ENCODE measurements around the gene CEP85.
"Not testable (repeated sequence)": the region's sequence is repeated elsewhere in the genome, so short reads cannot be mapped to it uniquely, and the experiment has no call there.

The CEP85 gene

DNA sequence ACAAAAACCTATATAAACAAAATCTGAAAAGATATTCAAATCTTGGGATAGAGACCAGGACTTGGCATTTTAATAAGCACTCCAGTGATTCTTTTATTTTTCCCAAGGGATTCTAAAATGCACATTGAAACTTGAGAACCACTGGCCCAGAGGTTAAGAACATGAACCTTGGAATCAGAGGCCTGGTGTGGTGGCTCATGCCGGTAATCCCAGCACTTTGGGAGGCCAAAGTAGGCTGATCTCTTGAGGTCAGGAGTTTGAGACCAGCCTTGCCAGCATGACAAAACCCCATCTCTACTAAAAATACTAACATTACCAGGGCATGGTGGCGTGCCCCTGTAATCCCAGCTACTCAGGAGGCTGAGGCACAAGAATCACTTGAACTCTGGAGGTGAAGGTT lies 12.9 kb upstream of the CEP85 start:
- DNase-seq (ENCODE audit: low read depth in 2 of 2): no peak

DNA sequence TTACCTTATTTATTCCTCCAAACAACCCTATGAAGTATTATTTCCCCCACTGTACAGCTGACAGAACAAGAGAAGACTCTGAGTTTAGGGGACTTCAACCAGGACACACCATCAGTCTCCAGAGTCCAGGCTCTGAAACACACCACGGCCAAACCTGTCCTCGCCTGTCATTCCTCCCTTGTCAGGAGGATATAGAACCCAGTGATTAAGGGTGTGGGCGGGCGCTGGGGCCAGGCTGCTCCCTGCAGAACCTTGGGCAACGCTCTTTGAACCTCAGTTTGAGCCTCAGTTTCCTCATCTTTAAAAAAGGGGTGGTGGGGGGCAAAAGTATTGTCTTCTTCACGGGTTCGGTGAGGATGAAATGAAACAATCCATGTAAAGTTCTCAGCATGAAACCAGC lies 9.4 kb upstream of the CEP85 start:
- DNase-seq (ENCODE audit: low read depth in 2 of 2): no peak

DNA sequence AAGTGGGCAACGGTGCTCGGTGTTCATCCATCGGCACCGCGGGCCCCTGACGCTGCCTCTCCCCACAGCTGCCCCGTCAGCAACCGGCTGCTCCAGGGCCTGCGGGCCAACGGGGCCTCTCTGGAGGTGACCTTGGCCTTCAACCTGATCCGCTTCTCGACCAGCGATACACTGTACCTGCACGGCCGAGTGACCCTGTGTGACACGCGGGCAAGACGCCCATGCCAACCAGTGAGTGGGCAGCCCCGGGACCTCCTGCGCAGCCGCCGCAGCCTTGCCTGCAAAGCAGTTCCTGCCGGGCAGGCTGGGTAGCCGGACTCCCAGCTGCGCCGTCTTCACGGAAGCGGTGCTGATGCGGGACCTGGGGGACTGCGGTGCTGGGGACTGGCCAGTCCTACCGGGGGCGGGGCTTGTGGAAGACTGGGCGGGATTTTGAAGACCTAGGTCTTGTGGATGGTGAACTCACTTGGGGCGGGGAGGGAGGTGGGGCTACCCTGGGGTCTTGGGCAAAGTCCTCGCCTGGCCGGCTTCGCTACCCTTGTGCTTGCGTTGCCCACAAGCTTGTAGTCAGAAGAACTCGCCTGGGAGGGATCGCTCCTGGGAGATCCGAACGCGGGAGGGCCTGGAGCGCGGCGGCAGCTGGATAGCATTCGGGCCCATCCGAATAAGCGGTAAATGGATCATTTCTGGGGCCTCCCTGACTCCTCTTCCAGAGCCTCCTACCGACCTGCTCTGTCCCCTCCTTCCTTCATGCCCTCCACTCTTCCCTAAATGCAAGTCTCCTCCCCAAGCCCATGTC lies 8.8 kb upstream of the CEP85 start:
- DNase-seq (ENCODE audit: low read depth in 2 of 2): peak in 1 of 2 donors; percentile 47

DNA sequence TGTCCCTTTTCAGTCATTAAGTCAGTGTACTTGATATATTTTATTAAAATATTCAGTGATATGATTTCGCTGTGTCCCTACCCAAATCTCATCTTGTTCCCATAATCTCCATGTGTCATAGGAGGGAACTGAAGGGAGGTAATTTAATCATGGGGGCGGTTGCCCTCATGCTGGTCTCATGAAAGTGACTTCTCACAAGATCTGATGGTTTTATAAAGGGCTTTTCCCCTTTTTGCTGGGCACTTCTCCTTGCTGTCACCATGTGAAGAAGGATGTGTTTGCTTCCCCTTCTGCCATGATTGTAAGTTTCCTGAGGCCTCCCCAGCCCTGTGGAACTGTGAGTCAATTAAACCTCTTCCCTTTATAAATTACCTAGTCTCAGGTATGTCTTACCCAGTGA lies 3.3 kb upstream of the CEP85 start:
- not testable (repeated sequence) for DNase-seq (ENCODE audit: low read depth in 2 of 2)

DNA sequence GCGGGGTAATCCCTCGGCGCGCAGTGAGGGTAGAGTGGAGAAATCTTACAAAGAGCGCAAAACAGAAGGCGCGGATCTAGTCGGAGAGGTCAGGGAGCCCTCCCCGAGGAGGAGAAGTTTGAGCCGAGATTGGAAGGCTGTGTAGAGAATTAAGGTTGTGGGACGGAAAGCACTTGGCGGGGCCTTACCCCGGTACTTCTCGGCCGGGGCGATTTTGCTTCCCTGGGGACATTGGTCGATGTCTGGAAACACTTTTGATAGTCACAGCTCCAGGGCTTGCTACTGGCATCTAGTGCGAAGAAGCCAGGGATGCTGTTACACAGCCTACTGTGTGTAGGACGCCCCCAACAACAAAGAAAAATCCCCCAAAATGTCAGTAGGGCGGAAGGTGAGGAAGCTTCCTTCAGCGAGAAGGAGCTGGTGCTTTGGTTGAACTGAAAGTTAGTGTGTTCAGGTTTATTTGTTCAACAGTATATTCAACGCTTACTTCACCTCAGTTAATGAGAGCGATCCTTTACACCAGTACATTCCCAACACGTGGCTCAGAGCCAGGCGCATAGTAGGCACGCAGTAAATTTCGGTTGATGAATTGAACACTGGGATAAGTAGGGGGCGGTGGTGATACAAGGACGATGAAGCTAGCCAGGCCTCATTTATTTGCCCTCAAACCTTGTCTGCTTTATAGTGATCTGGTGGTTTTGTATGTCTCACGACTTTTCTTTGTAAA lies 807 bp downstream of the CEP85 start:
- no peak for DNase-seq (ENCODE audit: low read depth in 2 of 2)

DNA sequence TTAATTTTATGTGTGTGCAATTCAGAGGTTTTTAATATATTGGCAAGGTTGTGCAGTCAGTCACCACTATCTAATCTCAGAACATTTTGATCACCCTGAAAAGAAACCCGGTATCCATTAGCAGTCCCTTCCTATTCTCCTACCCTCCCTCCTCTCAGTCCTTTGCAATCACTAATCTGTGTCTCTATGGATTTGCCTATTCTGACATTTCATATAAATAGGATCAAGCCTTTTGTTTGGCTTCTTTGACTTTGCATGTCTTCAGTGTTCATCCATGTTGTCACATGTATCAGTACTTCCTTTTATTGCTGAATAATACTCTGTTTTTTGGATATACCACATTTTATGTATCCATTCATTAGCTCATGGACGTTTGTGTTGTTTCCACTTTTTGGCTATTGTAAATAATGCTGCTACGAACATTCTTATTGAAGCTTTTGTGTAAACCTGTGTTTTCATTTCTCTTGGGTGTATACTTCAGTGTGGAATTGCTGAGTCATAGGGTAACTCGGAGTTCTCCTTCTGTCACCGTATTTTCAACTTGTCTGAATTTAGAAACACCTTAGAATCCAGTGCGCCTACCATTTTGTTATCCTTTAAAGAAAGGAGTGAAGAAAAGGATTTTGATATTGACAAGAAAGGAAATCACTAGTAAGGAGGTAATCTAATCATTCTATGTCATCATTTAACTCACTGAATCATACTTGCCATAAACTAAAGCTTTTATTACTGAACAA lies 3.4 kb downstream of the CEP85 start:
- no peak for DNase-seq (ENCODE audit: low read depth in 2 of 2)

DNA sequence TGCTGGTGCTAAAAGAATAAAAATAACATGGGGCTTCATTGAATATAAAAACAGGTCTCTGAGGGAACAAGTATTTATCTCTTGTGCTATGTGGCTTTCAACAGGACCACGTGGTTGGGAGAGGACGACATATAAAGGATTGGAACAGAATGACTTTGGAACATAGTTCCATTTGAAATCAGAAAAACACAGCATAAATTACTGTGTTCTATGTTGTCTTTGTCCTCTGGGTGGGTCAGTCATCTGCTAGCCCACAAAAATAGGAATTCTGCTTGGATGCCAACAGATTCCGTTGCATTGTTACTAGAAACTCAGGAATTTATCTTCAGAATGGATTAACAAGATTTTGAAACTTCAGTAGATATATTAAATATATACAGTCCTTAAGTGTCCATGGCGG lies 5.9 kb downstream of the CEP85 start:
- DNase-seq (ENCODE audit: low read depth in 2 of 2): no peak

DNA sequence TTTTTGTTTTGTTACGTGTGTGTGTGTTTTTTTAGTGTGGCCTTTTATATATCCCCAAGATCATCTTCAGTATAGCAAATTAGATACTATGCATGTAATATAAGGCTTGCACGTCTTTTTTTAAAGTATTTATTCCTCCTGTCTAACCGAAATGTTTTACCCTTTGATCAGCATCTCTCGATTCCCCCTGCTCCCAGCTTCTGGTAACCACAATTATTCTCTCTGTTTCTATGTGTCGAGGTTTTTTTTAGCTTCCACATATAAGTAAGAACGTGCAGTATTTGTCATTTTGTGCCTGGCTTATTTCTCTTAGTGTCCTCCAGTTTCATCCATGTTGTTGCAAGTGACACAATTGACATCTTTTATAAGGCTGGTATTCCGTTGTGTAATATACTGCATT lies 18.7 kb downstream of the CEP85 start:
- DNase-seq (ENCODE audit: low read depth in 2 of 2): no peak

DNA sequence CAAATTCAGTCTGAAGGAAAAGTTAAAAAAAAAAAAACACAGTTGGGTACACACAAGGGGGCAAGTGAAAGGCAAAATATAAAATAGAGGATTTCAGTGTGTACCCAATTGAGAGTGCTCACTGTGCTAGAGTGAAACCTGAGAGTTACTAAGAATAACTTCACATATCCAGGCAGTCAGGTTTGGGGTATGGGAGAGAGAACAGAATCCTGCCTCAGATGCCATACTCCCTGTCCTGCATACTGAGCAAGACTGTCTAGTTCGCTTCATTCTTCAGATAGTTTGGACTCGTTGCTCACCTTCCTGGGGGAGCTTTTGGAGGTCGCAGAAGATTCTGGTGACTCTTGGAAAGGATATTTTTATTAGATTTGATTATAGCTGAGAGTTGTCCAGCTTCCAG lies 20.4 kb downstream of the CEP85 start:
- DNase-seq (ENCODE audit: low read depth in 2 of 2): no peak

DNA sequence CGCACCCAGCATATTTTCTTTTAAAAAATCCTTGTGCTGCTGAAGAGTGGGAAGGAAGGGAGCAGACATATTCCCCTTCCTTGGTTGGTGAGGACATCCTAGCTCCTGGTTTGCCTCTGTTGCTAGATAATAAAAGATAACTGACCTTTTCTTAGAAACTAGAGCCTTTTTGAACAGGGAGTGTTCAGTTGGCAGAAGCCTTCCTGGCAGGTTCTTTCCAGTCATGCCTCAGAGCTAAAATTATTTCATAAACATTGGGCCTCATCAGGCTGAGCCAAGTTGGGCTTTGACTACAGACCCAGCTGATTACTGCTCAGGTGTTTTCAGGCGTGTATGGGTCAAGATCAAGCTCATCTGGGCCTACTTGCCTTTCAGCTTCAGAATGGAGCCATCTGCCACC lies 23.2 kb downstream of the CEP85 start:
- no peak for DNase-seq (ENCODE audit: low read depth in 2 of 2)

DNA sequence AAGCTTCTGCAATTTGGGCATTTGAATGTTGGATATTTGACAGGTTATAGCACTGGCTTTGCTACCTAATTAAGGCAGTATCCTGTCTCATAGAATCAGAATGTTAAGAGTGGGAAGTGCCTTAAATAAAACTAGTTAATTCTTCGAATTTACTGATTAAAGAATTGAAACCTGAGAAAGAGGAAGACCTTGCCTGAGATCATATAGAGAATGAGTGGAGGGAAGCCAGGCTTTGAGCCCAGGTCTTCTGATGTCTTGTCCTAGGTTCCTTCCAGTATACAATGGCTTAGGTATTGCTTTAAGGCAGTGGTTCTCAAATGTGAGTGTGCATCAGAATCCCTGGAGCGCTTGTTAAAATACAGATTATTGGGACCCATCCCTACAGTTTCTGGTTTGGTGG lies 25.0 kb downstream of the CEP85 start:
- DNase-seq (ENCODE audit: low read depth in 2 of 2): no peak

DNA sequence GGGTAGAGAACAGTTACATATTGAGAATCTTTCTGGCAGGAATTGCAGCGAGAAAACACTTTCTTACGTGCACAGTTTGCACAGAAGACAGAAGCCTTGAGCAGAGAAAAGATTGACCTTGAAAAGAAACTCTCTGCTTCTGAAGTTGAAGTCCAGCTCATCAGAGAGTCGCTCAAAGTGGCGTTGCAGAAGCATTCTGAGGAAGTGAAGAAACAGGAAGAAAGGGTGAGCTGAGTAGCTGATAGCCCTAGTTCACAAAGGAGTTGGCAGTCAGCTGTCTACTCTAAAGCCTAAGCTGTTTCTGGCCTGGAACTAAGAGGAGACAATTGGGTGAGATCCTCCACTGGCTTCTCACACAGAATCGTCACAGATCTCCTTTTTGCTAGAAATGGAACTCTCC lies 25.6 kb downstream of the CEP85 start:
- DNase-seq (ENCODE audit: low read depth in 2 of 2): no peak

DNA sequence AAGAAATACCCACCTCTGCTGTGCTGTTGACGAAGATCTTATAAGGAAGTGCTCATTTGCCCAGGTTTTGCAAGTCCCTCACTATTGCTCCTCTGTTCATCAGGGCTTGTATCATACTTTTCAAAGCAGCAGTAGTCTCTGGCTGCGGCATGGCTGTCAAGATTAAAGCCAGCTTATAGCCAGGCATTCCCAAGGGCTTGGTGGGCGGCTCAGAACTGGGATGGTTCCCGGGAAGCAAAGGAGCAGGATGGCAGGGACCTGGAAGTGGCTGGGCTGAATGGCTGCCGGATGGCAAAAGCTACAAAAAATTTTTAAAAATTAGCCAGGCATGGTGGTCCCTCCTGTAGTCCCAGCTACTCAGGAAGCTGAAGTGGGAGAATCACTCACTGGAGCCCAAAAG lies 29.2 kb downstream of the CEP85 start:
- DNase-seq (ENCODE audit: low read depth in 2 of 2): no peak

DNA sequence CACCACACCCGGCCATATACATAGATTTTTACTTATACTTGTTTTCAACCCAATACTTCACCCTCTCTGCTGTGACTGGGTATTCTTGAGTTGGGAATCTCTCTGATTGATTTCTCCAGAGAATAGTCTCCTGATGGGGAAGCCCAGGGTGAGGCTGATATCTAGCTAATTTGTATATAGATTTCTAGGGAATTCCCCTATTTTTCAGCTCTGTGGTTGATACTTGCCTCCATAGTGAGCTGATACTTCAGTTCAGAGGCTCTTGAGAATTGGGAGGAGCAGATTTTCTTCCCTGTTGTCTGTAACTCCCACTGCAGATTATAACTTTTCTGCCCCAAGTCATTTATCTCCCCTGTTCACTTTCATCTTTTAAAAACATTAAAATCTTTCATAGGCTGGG lies 31.4 kb downstream of the CEP85 start:
- no peak for DNase-seq (ENCODE audit: low read depth in 2 of 2)

DNA sequence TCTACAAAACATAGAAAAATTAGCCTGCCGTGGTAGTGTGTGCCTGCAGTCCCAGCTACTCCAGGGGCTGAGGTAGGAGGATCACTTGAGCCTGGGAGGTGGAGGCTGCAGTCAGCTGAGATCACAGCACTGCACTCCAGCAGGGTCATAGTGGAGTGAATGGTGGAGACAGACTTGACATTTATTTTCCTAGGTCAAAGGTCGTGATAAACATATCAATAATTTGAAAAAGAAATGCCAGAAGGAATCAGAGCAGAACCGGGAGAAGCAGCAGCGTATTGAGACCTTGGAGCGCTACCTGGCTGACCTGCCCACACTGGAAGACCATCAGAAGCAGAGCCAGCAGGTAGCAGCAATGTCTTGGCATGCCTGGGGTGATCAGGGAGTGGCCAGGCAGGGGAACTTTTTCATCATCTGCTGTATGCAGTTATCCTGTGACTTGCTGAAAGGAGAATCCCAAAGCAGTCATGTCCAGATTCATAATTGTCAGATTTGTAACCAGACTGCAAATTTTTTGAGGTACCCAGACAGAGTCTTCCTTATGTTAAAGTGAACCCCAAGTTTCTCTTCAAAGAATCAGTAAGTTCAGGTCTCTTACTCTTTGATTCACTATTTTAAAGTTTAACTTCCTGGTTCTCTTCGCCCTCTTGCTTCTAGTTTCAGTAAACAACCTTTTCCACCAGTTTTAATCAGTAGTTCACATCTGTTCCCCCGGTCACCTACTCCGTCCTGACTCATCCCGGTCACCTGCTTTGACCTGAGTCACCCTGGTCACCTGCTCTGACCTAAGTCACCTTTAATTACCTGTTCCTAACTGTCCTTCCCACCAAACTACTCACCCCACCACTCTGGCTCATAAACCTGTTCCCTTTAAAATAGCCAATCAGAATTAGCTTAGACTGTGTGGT lies 34.5 kb downstream of the CEP85 start:
- no peak for DNase-seq (ENCODE audit: low read depth in 2 of 2)

DNA sequence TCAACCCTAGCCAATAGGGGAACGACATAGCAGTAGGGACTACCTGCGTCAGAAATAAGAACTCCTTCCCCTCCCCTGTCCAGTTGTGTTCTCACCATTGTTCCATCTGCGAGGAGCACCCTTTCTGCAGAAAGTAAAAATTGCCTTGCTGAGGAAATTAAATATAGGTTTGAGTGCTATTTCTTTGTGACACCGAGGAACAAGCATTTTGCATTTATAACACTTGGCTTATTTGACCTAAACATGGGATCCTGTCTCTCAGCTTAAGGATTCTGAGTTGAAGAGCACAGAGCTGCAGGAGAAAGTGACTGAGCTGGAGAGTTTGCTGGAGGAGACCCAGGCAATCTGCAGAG lies 35.2 kb downstream of the CEP85 start:
- no peak for DNase-seq (ENCODE audit: low read depth in 2 of 2)

DNA sequence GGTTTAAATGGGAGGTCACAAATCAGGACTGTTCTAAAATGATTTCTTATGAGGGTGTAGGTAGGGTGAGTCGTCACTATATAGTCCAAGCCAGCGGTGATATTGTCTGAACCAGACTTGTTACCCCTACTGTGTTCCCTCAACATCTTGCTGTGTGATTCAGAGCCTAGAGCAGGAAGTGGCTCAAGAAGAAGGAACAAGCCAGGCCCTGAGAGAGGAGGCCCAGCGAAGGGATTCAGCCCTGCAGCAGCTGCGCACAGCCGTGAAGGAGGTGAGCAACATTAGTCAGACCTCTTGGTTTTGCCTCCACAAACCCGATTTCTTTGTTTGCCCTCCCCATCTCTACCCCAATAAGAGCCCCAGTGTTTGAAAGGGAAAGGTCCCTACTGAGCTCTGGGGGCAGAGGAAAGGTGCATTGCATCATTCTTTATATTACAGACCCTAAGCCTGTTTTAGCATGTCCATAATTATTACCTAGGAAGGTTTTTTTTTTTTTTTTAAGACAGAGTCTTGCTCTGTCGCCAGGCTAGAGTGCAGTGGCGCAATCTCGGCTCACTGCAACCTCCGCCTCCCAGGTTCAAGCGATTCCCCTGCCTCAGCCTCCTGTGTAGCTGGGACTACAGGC lies 40.9 kb downstream of the CEP85 start:
- DNase-seq (ENCODE audit: low read depth in 2 of 2): no peak

DNA sequence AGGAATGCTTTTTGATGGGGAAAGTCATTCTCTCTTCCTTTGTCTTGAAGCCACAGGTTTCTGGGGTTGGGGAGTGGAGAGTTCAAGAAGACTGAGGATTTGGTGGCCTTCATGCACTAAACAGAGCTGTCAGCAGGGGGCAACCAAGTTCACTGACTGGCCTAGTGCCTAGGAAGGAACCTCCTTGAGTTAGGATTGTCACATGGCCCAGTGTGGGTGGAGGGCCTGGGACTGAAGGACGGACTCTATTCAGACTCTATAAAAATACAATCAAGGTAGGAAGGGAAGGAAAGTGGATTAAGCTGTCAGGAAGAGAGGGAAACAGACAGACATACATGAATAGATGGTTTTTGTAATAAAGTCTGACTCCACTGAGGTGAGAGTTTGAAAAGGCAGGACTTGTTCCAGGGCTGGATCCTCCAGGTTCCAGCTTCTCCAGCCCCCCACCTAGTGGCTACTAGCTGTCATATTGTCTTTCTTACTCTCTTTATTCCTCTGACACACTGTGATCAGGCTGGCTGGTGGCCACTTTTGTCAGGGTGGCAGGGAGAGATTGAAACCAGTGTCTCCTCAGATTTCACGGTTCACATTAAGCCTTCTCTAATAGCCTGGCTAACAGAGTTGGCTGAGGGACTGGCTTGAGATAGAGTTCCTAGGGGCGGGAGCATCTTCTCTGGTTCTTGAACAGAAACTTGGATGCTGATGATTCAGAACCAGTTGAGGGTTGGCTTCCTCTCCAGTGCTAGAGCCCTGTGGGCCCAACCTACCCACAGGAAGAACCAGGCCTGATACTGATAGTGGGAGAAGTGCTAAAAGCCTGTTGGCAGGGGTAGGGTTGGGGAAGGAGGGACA lies 41.8 kb downstream of the CEP85 start:
- DNase-seq (ENCODE audit: low read depth in 2 of 2): peak; percentile 79 to 80

DNA sequence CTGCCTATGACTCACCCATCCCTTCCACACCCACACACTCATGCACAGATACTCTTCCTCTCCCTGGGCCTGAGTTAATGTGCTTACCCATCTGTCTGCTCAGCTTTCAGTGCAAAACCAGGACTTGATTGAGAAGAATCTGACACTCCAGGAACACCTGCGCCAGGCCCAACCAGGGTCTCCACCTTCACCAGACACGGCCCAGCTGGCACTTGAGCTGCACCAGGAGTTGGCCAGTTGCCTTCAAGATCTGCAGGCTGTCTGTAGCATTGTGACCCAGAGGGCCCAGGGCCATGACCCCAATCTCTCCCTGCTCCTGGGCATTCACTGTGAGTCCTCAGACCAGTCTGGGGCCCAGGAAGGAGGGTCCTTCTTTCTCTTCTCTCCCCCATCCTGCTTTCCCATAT lies 42.4 kb downstream of the CEP85 start:
- DNase-seq (ENCODE audit: low read depth in 2 of 2): no peak

DNA sequence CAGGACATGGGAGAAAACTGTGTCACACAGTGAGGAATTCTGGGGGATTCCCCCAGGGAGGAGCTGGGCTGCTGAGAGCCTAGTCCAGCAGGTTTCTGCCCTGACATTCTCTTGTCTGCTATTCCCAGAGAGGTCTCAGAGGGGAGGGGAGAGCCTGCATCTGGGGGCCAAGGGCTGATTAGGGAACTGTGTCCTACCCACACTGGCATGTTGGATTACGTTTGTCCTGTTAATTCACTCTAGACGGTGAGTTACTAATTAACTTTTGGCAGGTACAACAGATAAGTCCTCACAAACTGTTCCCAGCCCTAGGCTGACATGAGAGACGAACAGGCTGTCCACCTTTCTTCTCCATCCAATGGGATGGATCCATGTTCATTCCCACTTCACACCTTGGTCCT lies 43.3 kb downstream of the CEP85 start:
- DNase-seq (ENCODE audit: low read depth in 2 of 2): no peak
